Measurements from ENCODE around the gene THAP8. TPM values are rescaled to one million over a fixed set of nuclear protein-coding genes. Genes with fewer than 3 reads are reported as not detected.

The THAP8 gene
- total and polyA plus RNA-seq, 10 of the 15 experiments (the other 5 are each of a cell fraction or from before 2014, with no cell fraction given) = 0.24 to 4.4 (median 2.6) TPM

- TF ChIP-seq PKNOX1 (IDR thresholded peaks at IDR 0.05) = peak; percentile 74
- TF ChIP-seq USF2 (IDR thresholded peaks at IDR 0.05; ENCODE audit: borderline replicate concordance, low read depth, low read length) = no peak
- TF ChIP-seq SKIL (IDR thresholded peaks at IDR 0.05; ENCODE audit: low read depth, poor library complexity, severe bottlenecking) = no peak
- TF ChIP-seq NRF1 (conservative IDR thresholded peaks at IDR 0.05; ENCODE audit: low read depth, low read length) = no peak
- peak; percentile 39; the same call in 1 of the 2 replicates for TF ChIP-seq IKZF1 (conservative IDR thresholded peaks at IDR 0.05)
- no peak for TF ChIP-seq MTA2 (IDR thresholded peaks at IDR 0.05; ENCODE audit: low read depth)
- no peak for TF ChIP-seq CBX3 (IDR thresholded peaks at IDR 0.05; ENCODE audit: borderline replicate concordance, low read depth)
- TF ChIP-seq ZNF24 (IDR thresholded peaks at IDR 0.05) = no peak
- no peak for TF ChIP-seq ATF2 (IDR thresholded peaks at IDR 0.05; ENCODE audit: low read length)
- TF ChIP-seq EZH2 (IDR thresholded peaks at IDR 0.05; ENCODE audit: borderline replicate concordance, control insufficient read depth, low read depth, low read length) = no peak
- no peak for TF ChIP-seq NFYA (IDR thresholded peaks at IDR 0.05; ENCODE audit: borderline replicate concordance, low read depth, low read length)
- no peak for TF ChIP-seq CTCF (IDR thresholded peaks at IDR 0.05 in 2 of 3, conservative IDR thresholded peaks at IDR 0.05 in 1 of 3; ENCODE audit: control insufficient read depth in 2 of 3, extremely low read depth in 1 of 3, insufficient read depth in 1 of 3, low read depth in 3 of 3, low read length in 3 of 3)
- no peak for TF ChIP-seq CHD1 (IDR thresholded peaks at IDR 0.05; ENCODE audit: low read depth, low read length)
- 0 out of 2 replicates have a peak, but pooled peaks have one; percentile 18 for TF ChIP-seq RUNX3 (IDR thresholded peaks at IDR 0.05; ENCODE audit: low read length)
Observed at GRCh38 chr19:35992907-35993765, 60.9 kb downstream of the THAP8 start (continued).
